Kidney epithelial cell (primary cell): Measurements from ENCODE around the gene ZNF280A. TPM values are rescaled to one million over a fixed set of nuclear protein-coding genes. Genes with fewer than 3 reads are reported as not detected.
"Not testable (repeated sequence)": the region's sequence is repeated elsewhere in the genome, so short reads cannot be mapped to it uniquely, and the experiment has no call there.

Experiments used
- DNase-seq: peaks from one replicate; pipeline ENCODE4 v3.0.0-alpha.2; 2010; ENCODE audit warnings: low read depth
- H3K27me3 ChIP-seq: 2 replicates; pipeline ENCODE4 v1.6.0; 2011; ENCODE audit warnings: low read length; ENCODE audit not compliant: control insufficient read depth, insufficient read depth
- H3K36me3 ChIP-seq: 2 replicates; pipeline ENCODE4 v1.5.1; 2011; ENCODE audit warnings: low read length; ENCODE audit not compliant: control insufficient read depth, insufficient read depth
- H3K4me3 ChIP-seq: 2 replicates; pipeline ENCODE4 v1.5.1; 2011; ENCODE audit warnings: low read depth, mild to moderate bottlenecking, control low read depth, low read length
- CTCF ChIP-seq: IDR thresholded peaks from 2 replicates; pipeline ENCODE4 v1.5.1; 2011; ENCODE audit warnings: mild to moderate bottlenecking, moderate library complexity, low read length, control low read depth, inconsistent platforms; ENCODE audit not compliant: insufficient read depth, poor library complexity, severe bottlenecking
- total RNA-seq: library from RNA; depleted of rRNA; stranded (reverse); fragments of >200 nt; gene quantifications from 2 replicates; pipeline ENCODE4 v1.2.3, GENCODE V29; 2015

ZNF280A gene
- total RNA-seq, 1 donor from 2014 or later = not detected

- DNase-seq = no peak
- H3K4me3 ChIP-seq = no peak overlapping the region
Measured at GRCh38 chr22:22535662-22536061, 15.6 kb upstream of the ZNF280A start.

GRCh38 chr22:22534604-22535415 lies 14.7 kb upstream of the ZNF280A start:
- DNase-seq = no peak
- Histone ChIP-seq H3K36me3 (no peaks in the 10 kb centered on the region), H3K27me3 (no peaks in the 10 kb centered on the region), H3K4me3 (no peak overlapping the region)
- TF ChIP-seq CTCF = no peak

More at GRCh38 chr22:22535662-22536061, 15.6 kb upstream of the ZNF280A start:
- no peak for TF ChIP-seq CTCF
- Histone ChIP-seq H3K36me3 (no peaks in the 10 kb centered on the region), H3K27me3 (no peaks in the 10 kb centered on the region)

- Histone ChIP-seq H3K27me3 (no peaks in the 10 kb centered on the region), H3K36me3 (no peaks in the 10 kb centered on the region), H3K4me3 (no peak overlapping the region)
- TF ChIP-seq CTCF = no peak
- no peak for DNase-seq
Measured at GRCh38 chr22:22533863-22534262, 13.8 kb upstream of the ZNF280A start.

DNA sequence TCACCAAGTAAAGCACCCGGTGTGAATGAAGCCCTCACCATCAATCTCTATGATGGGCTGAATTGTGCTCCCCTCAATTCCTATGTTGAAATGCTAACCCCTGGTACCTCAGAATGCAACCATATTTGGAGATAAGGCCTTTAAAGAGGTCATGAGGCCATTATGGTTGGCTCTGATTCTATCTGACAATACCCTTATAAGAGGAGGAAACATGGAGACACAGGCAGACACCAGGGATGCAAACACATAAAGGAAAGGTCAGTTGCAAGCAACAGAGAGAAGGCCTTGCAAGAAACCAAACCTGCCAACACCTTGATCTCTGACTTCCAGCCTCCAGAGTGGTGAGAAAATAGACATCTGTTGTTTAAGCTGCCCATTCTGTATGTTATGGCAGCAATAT lies 13.3 kb upstream of the ZNF280A start:
- no peak for TF ChIP-seq CTCF
- no peaks in the 10 kb centered on the region for H3K36me3 ChIP-seq
- no peak overlapping the region for H3K4me3 ChIP-seq
- H3K27me3 ChIP-seq = no peaks in the 10 kb centered on the region
- DNase-seq = no peak

DNA sequence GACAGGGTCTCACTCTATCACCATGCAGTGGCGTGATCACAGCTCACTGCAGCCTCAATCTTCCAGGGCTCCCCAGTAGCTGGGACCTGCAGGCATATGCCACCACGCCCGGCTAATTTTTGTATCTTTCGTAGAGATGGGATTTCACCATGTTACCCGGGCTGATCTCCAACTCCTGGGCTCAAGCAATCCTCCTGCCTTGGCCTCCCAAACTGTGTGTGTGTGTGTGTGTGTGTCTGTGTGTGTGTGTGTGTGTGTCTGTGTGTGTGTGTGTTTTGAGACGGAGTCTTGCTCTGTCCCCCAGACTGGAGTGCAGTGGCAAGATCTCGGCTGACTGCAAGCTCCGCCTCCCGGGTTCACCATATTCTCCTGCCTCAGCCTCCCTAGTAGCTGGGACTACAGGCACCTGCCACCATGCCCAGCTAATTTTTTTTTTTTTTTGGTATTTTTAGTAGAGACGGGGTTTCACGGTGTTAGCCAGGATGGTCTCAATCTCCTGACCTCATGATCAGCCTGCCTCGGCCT lies 12.5 kb upstream of the ZNF280A start:
- H3K4me3 ChIP-seq, H3K36me3 ChIP-seq, H3K27me3 ChIP-seq, DNase-seq: not testable (repeated sequence)

- H3K36me3 ChIP-seq = no peaks in the 10 kb centered on the region
- no peaks in the 10 kb centered on the region for H3K27me3 ChIP-seq
- no peak for DNase-seq
- TF ChIP-seq CTCF = no peak
- H3K4me3 ChIP-seq = no peak overlapping the region
Measured at GRCh38 chr22:22531770-22532546, 11.9 kb upstream of the ZNF280A start.
